H1 (cell line): ENCODE data around the gene L3HYPDH. TPM values are rescaled to one million over a fixed set of nuclear protein-coding genes. Genes with fewer than 3 reads are reported as not detected.

Experiments
- CTCF ChIA-PET: fragments of 300-600 bp; sonication (Branson Sonifier 250); formaldehyde crosslinking; loops from one replicate; lab custom pipeline; 2021; ENCODE audit not compliant: partially characterized antibody; lab: Charles Lee
- POLR2A ChIA-PET: fragments of 300-600 bp; sonication (Branson Sonifier 250); formaldehyde crosslinking; loops from one replicate; lab custom pipeline; 2021; ENCODE audit warnings: inconsistent platforms; ENCODE audit not compliant: partially characterized antibody; lab: Charles Lee
- DNase-seq, 2 experiments: peaks; one replicate each; pipeline versions ENCODE4 v3.0.0 to v3.0.0-alpha.2; 2010 to 2022; ENCODE audit warnings: low spot score in 2 of 2, low read depth in 1 of 2, mixed read lengths in 1 of 2
- FAIRE-seq: peaks from 2 replicates; lab custom pipeline; 2011; peaks lifted over from hg19 to GRCh38; lab: Jason Lieb, UNC
- H2AFZ ChIP-seq: 2 replicates; pipeline ENCODE4 v1.8.1; 2012; ENCODE audit warnings: low read length, inconsistent platforms
- H2AK5ac ChIP-seq: 2 replicates; pipeline ENCODE4 v1.6.1; 2013; ENCODE audit warnings: low read depth, low read length
- H2BK120ac ChIP-seq: replicated peaks from 2 replicates; pipeline ENCODE3; 2013; ENCODE audit warnings: low read depth, low read length, inconsistent platforms
- H2BK12ac ChIP-seq: 2 replicates; pipeline ENCODE4 v1.6.1; 2013; ENCODE audit warnings: low read depth, low read length
- H2BK15ac ChIP-seq: 2 replicates; pipeline ENCODE4 v1.6.1; 2013; ENCODE audit warnings: low read length
- H2BK20ac ChIP-seq: 2 replicates; pipeline ENCODE4 v1.6.1; 2013; ENCODE audit warnings: low read length
- H2BK5ac ChIP-seq: 2 replicates; pipeline ENCODE4 v1.6.1; 2013; ENCODE audit warnings: low read depth, low read length
- H3K14ac ChIP-seq: 2 replicates; pipeline ENCODE4 v1.6.1; 2013; ENCODE audit warnings: inconsistent platforms; ENCODE audit not compliant: insufficient read length
- H3K18ac ChIP-seq: 2 replicates; pipeline ENCODE4 v1.6.1; 2013; ENCODE audit warnings: low read length; ENCODE audit errors: extremely low read depth
- H3K23ac ChIP-seq: 2 replicates; pipeline ENCODE4 v1.6.1; 2013; ENCODE audit warnings: inconsistent platforms; ENCODE audit not compliant: insufficient read length
- H3K23me2 ChIP-seq: 2 replicates; pipeline ENCODE4 v1.6.1; 2013; ENCODE audit warnings: low read depth, low read length
- H3K27ac ChIP-seq: 2 replicates; pipeline ENCODE4 v1.6.1; 2011; ENCODE audit warnings: low read depth, low read length, inconsistent platforms
- H3K27me3 ChIP-seq, 4 experiments: replicated peaks in 1 of 4; 1 replicate in 1 of 4; 2 replicates in 3 of 4; pipeline versions ENCODE4 v1.6.1 to v1.8.1; 2011 to 2013; ENCODE audit warnings: low read length in 3 of 4, mild to moderate bottlenecking in 3 of 4, inconsistent platforms in 2 of 4, mixed read lengths in 2 of 4, moderate library complexity in 1 of 4; ENCODE audit not compliant: control insufficient read depth in 3 of 4, insufficient read depth in 3 of 4; ENCODE audit errors: extremely low read depth in 1 of 4
- H3K36me3 ChIP-seq, 4 experiments: 2 replicates each; pipeline versions ENCODE4 v1.6.1 to v1.8.1; 2011 to 2013; ENCODE audit warnings: mild to moderate bottlenecking in 4 of 4, low read length in 3 of 4, moderate library complexity in 2 of 4, control low read depth in 1 of 4, inconsistent platforms in 1 of 4; ENCODE audit not compliant: insufficient read depth in 4 of 4, control insufficient read depth in 2 of 4
- H3K4ac ChIP-seq: replicated peaks from 2 replicates; pipeline ENCODE3; 2013; ENCODE audit warnings: low read length, low read depth, mixed read lengths, inconsistent platforms; ENCODE audit not compliant: insufficient read length
- H3K4me1 ChIP-seq, 4 experiments: replicated peaks in 1 of 4; 1 replicate in 1 of 4; 2 replicates in 3 of 4; pipeline versions ENCODE4 v1.6.1 to v1.8.1; 2011 to 2013; ENCODE audit warnings: low read length in 3 of 4, inconsistent platforms in 2 of 4, mixed read lengths in 1 of 4; ENCODE audit not compliant: insufficient read depth in 4 of 4, control insufficient read depth in 3 of 4
- H3K4me2 ChIP-seq, 2 experiments: 2 replicates each; pipeline versions ENCODE4 v1.6.1 to v1.8.1; 2011 to 2013; ENCODE audit warnings: low read depth in 2 of 2, low read length in 2 of 2, control low read depth in 1 of 2, inconsistent platforms in 1 of 2, mild to moderate bottlenecking in 1 of 2; ENCODE audit not compliant: insufficient read depth in 1 of 2
- H3K4me3 ChIP-seq, 4 experiments: fragments of 200-600, 300-600 bp in 1 of 4; sonication (generic), shearing (Covaris generic), sonication (Bioruptor Twin) in 1 of 4; 2 replicates each; pipeline versions ENCODE4 v1.5.1 to v1.8.1; 2011 to 2016; ENCODE audit warnings: low read length in 4 of 4, low read depth in 3 of 4, control low read depth in 2 of 4, inconsistent platforms in 2 of 4, mild to moderate bottlenecking in 2 of 4, mixed read lengths in 1 of 4, moderate library complexity in 1 of 4; ENCODE audit not compliant: insufficient read depth in 2 of 4; ENCODE audit errors: extremely low read depth in 1 of 4
- H3K56ac ChIP-seq: replicated peaks from 2 replicates; pipeline ENCODE3; 2013; ENCODE audit warnings: low read depth, mild to moderate bottlenecking, mixed read lengths, low read length, inconsistent platforms; ENCODE audit not compliant: insufficient read length
- H3K79me1 ChIP-seq: 2 replicates; pipeline ENCODE4 v1.6.1; 2013; ENCODE audit warnings: low read depth, low read length, control low read depth
- H3K79me2 ChIP-seq, 2 experiments: 2 replicates each; pipeline versions ENCODE4 v1.6.1 to v1.8.1; 2012 to 2013; ENCODE audit warnings: low read length in 2 of 2, mild to moderate bottlenecking in 2 of 2, inconsistent platforms in 1 of 2; ENCODE audit not compliant: insufficient read depth in 2 of 2, control insufficient read depth in 1 of 2
- H3K9ac ChIP-seq, 4 experiments: replicated peaks in 1 of 4; 1 replicate in 1 of 4; 2 replicates in 3 of 4; pipeline versions ENCODE4 v1.6.1 to v1.8.1; 2011 to 2013; ENCODE audit warnings: low read depth in 3 of 4, low read length in 3 of 4, control low read depth in 2 of 4, mild to moderate bottlenecking in 2 of 4, moderate library complexity in 2 of 4, inconsistent platforms in 1 of 4; ENCODE audit errors: extremely low read depth in 1 of 4
- H3K9me3 ChIP-seq, 2 experiments: 2 replicates each; pipeline versions ENCODE4 v1.6.1 to v1.8.1; 2012 to 2013; ENCODE audit warnings: mild to moderate bottlenecking in 2 of 2, moderate library complexity in 2 of 2, control low read depth in 1 of 2, inconsistent platforms in 1 of 2, low read depth in 1 of 2, low read length in 1 of 2, mixed read lengths in 1 of 2; ENCODE audit not compliant: insufficient read depth in 2 of 2
- H4K20me1 ChIP-seq, 2 experiments: replicated peaks in 1 of 2; 2 replicates each; pipeline versions ENCODE3 to v1.8.1; 2011 to 2013; ENCODE audit warnings: inconsistent platforms in 2 of 2, low read length in 2 of 2, mild to moderate bottlenecking in 1 of 2; ENCODE audit not compliant: insufficient read depth in 2 of 2, control insufficient read depth in 1 of 2
- H4K5ac ChIP-seq: 2 replicates; pipeline ENCODE4 v1.6.1; 2013; ENCODE audit warnings: low read length, low read depth, mixed read lengths, inconsistent platforms; ENCODE audit not compliant: insufficient read length
- H4K8ac ChIP-seq: 2 replicates; pipeline ENCODE4 v1.8.0; 2013; ENCODE audit warnings: mild to moderate bottlenecking, moderate library complexity, low read length, inconsistent platforms; ENCODE audit not compliant: insufficient read depth; ENCODE audit errors: extremely low read depth
- H4K91ac ChIP-seq: replicated peaks from 2 replicates; pipeline ENCODE3; 2013; ENCODE audit warnings: low read length, mixed read lengths, inconsistent platforms; ENCODE audit not compliant: insufficient read length
- CBX5 ChIP-seq: fragments of 300-800, 300-1000 bp; sonication (generic); IDR thresholded peaks from 2 replicates; pipeline ENCODE4 v1.7.1; 2016; ENCODE audit warnings: antibody characterized with exemption, low read length, low read depth
- CTCF ChIP-seq, 3 experiments: IDR thresholded peaks; 1 replicate in 2 of 3; 2 replicates in 1 of 3; pipeline versions ENCODE4 v1.5.1 to v1.6.1; 2011; ENCODE audit warnings: low read length in 3 of 3, mild to moderate bottlenecking in 3 of 3, inconsistent platforms in 2 of 3, low read depth in 1 of 3, moderate library complexity in 1 of 3; ENCODE audit not compliant: insufficient read depth in 1 of 3; ENCODE audit errors: control extremely low read depth in 1 of 3
- EGR1 ChIP-seq: IDR thresholded peaks from 2 replicates; pipeline ENCODE4 v1.6.1; 2011; ENCODE audit warnings: low read depth, low read length, borderline replicate concordance
- EZH2 ChIP-seq: fragments of 200-600 bp; sonication (generic); IDR thresholded peaks from 2 replicates; pipeline ENCODE4 v1.7.1; 2012; ENCODE audit warnings: low read depth, mild to moderate bottlenecking, moderate library complexity, low read length, inconsistent platforms; ENCODE audit not compliant: severe bottlenecking
- JUN ChIP-seq: IDR thresholded peaks from 2 replicates; pipeline ENCODE4 v1.6.1; 2011; ENCODE audit warnings: low read depth, mild to moderate bottlenecking, improper control_type of control experiment, low read length
- KDM5A ChIP-seq: fragments of 200-600 bp; IDR thresholded peaks from 2 replicates; pipeline ENCODE4 v1.7.1; 2012; ENCODE audit warnings: mild to moderate bottlenecking, low read length, inconsistent platforms, mixed read lengths
- POU5F1 ChIP-seq: IDR thresholded peaks from 2 replicates; pipeline ENCODE4 v1.6.1; 2011; ENCODE audit warnings: low read depth, mild to moderate bottlenecking, low read length, moderate library complexity
- SAP30 ChIP-seq: fragments of 300-600 bp; sonication (generic); IDR thresholded peaks from 2 replicates; pipeline ENCODE4 v1.7.1; 2012; ENCODE audit warnings: low read length, moderate library complexity, mild to moderate bottlenecking, inconsistent platforms; ENCODE audit not compliant: insufficient read depth, insufficient replicate concordance
- TEAD4 ChIP-seq: IDR thresholded peaks from 2 replicates; pipeline ENCODE4 v1.6.1; 2012; ENCODE audit warnings: low read depth, low read length, inconsistent platforms, mixed read lengths
- ZNF274 ChIP-seq: IDR thresholded peaks from 2 replicates; pipeline ENCODE4 v1.7.0; 2012; ENCODE audit warnings: low read length, borderline replicate concordance; ENCODE audit errors: extremely low read depth
- polyA plus RNA-seq, 7 experiments: library from polyadenylated mRNA; depleted of rRNA in 3 of 7; stranded (reverse) in 5 of 7; unstranded in 2 of 7; fragments of >200 nt in 5 of 7; fragments of 200-250 nt in 2 of 7; gene quantifications; 1 replicate in 5 of 7; 2 replicates in 1 of 7; 4 replicates in 1 of 7; pipeline versions ENCODE4 v1.2.1 to v1.2.3, GENCODE V29; 2011 to 2013; ENCODE audit warnings: missing spikeins in 2 of 7, mixed read lengths in 2 of 7
- total RNA-seq: library from RNA; stranded (reverse); fragmentation: NEBNext Ultra II Directional; extraction: Animal tissue kit (Norgen Biotek cat#: 25700); gene quantifications from 2 replicates; pipeline ENCODE4 v1.2.1, GENCODE V29; 2021

The L3HYPDH gene
- total and polyA plus RNA-seq, 2 of the 8 experiments (the other 6 are each of a cell fraction or from before 2014, with no cell fraction given): 11.2 to 15.8 TPM

GRCh38 chr14:59507063-59507751 lies 23.0 kb upstream of the L3HYPDH start:
- Histone ChIP-seq H3K9me3 (no peaks in the 10 kb centered on the region), H3K4ac (no peak overlapping the region), H2BK15ac (no peak overlapping the region), H3K9ac (no peak overlapping the region), H3K27ac (no peak overlapping the region), H2BK12ac (no peak overlapping the region), H4K8ac (no peak overlapping the region), H3K79me2 (no peaks in the 10 kb centered on the region), H4K20me1 (no peaks in the 10 kb centered on the region), H2BK5ac (no peak overlapping the region), H3K23me2 (no peaks in the 10 kb centered on the region), H3K14ac (no peak overlapping the region), H4K5ac (no peak overlapping the region), H3K4me3 (no peak overlapping the region), H3K79me1 (no peaks in the 10 kb centered on the region), H2AK5ac (no peak overlapping the region), H3K18ac (no peak overlapping the region), H3K56ac (no peak overlapping the region), H2BK120ac (no peak overlapping the region), H3K4me1 (peaks cover 0 to 3% (median under 1%) of the 10 kb centered on the region in 4 experiments; a peak in 2 of 7 replicates), H3K36me3 (peaks cover 2 to 11% (median 5%) of the 10 kb centered on the region in 4 experiments; a peak in 4 of 8 replicates), H4K91ac (no peak overlapping the region), H3K4me2 (no peak overlapping the region), H2BK20ac (no peak overlapping the region), H3K27me3 (no peaks in the 10 kb centered on the region), H2AFZ (no peak overlapping the region), H3K23ac (no peak overlapping the region)
- FAIRE-seq: peak; percentile 91
- POLR2A ChIA-PET: interaction anchor here (1.3 to 2.3 kb wide), 2 partner anchors 23 to 69 kb away, joined by 4 to 9 read pairs; partner anchors contain the start of genes JKAMP and L3HYPDH
- DNase-seq: peak; percentile 58 to 90
- CTCF ChIA-PET: interaction anchor here (0.5 to 14.6 kb wide), 43 partner anchors 10 to 718 kb away, joined by 3 to 462 read pairs (median 4); partner anchors contain the start of genes CCDC175, GPR135, JKAMP and L3HYPDH
- TF ChIP-seq SAP30 (no peak), POU5F1 (no peak), CTCF (IDR thresholded peaks at IDR 0.05; ENCODE audit: control extremely low read depth in 1 of 3, insufficient read depth in 1 of 3, low read depth in 1 of 3, low read length in 3 of 3) (peak; percentile 88 to 99 (median 96)), EGR1 (no peak), JUN (no peak), EZH2 (no peak), KDM5A (no peak), CBX5 (no peak), ZNF274 (no peak), TEAD4 (no peak)
